ENCODE measurements around the gene SLC38A7. TPM values are rescaled to one million over a fixed set of nuclear protein-coding genes. Genes with fewer than 3 reads are reported as not detected.

Gene SLC38A7
- total RNA-seq, 2 experiments from 2014 or later: 10.4 to 12.3 TPM

Other genes with a start within 250 kb of the SLC38A7 start
- 1 to 10 TPM; 1.6 to 2.5 TPM for gene NDRG4, start 184.6 kb downstream of the SLC38A7 start, total RNA-seq
- gene SETD6, start 169.3 kb downstream of the SLC38A7 start, total RNA-seq: 10 to 100 TPM; 12.6 to 17.8 TPM
- 100 to 1,000 TPM; 268 to 273 TPM for gene CNOT1, start 54.9 kb downstream of the SLC38A7 start, total RNA-seq
- 100 to 1,000 TPM in 1 of 2 experiments, 10 to 100 TPM in 1; 83.6 to 102 TPM for gene GOT2, start 49.5 kb upstream of the SLC38A7 start, total RNA-seq

Data from activated CD8-positive, alpha-beta memory T cell treated with anti-CD3 and anti-CD28 coated beads, Interleukin-2, amount 10 ng/mL, durations not matched to agents 7 days and 5 days (primary cell).